Right lung (tissue), 5 donors: ENCODE measurements around the gene ATG2B. TPM values are rescaled to one million over a fixed set of nuclear protein-coding genes. Genes with fewer than 3 reads are reported as not detected.
"Not testable (repeated sequence)": the region's sequence is repeated elsewhere in the genome, so short reads cannot be mapped to it uniquely, and the experiment has no call there.

ENCODE experiments used
- DNase-seq, 2 donors: peaks; one replicate each; pipeline ENCODE4 v3.0.0-alpha.2; 2013
- polyA plus RNA-seq, 5 donors: library from polyadenylated mRNA; unstranded; fragments of 120-200 nt; gene quantifications; one replicate each; pipeline versions ENCODE4 v1.2.1 to v1.2.3, GENCODE V29; 2013; ENCODE audit warnings: inconsistent platforms in 1 of 5, low replicate concordance in 1 of 5; ENCODE audit not compliant: insufficient read length in 5 of 5, insufficient read depth in 1 of 5

The ATG2B gene
- polyA plus RNA-seq, 5 donors = 20.0 to 39.3 (median 34.2) TPM

GRCh38 chr14:96254687-96255086 is 108.5 kb downstream of the ATG2B start:
- DNase-seq = no peak

GRCh38 chr14:96252999-96253539 is 110.1 kb downstream of the ATG2B start:
- no peak for DNase-seq

- no peak for DNase-seq
Measured at GRCh38 chr14:96252323-96252998, 110.7 kb downstream of the ATG2B start.

GRCh38 chr14:96251656-96252155 is 111.4 kb downstream of the ATG2B start:
- DNase-seq = no peak

GRCh38 chr14:96250485-96250884 is 112.7 kb downstream of the ATG2B start:
- DNase-seq = no peak

- no peak for DNase-seq
Measured at GRCh38 chr14:96249029-96249428, 114.1 kb downstream of the ATG2B start.

- DNase-seq = no peak
Measured at GRCh38 chr14:96247031-96247430, 116.1 kb downstream of the ATG2B start.

- no peak for DNase-seq
Measured at GRCh38 chr14:96246539-96246847, 116.6 kb downstream of the ATG2B start.

GRCh38 chr14:96245710-96246538 is 117.2 kb downstream of the ATG2B start:
- DNase-seq = no peak

GRCh38 chr14:96245074-96245473 is 118.1 kb downstream of the ATG2B start:
- not testable (repeated sequence) for DNase-seq

- DNase-seq = peak; percentile 72 to 81
Measured at GRCh38 chr14:96243785-96244184, 119.4 kb downstream of the ATG2B start.

GRCh38 chr14:96242126-96242525 is 121.0 kb downstream of the ATG2B start:
- no peak for DNase-seq

- no peak for DNase-seq
Measured at GRCh38 chr14:96240641-96241040, 122.5 kb downstream of the ATG2B start.

- no peak for DNase-seq
Measured at GRCh38 chr14:96239711-96240141, 123.4 kb downstream of the ATG2B start.

GRCh38 chr14:96238676-96239265 is 124.4 kb downstream of the ATG2B start:
- no peak for DNase-seq

GRCh38 chr14:96237641-96238040 is 125.5 kb downstream of the ATG2B start:
- DNase-seq = no peak

GRCh38 chr14:96235426-96235825 is 127.7 kb downstream of the ATG2B start:
- DNase-seq = no peak

- DNase-seq = no peak
Measured at GRCh38 chr14:96233661-96234060, 129.5 kb downstream of the ATG2B start.

- DNase-seq = no peak
Measured at GRCh38 chr14:96232506-96232905, 130.6 kb downstream of the ATG2B start.

- DNase-seq = no peak
Measured at GRCh38 chr14:96231526-96232130, 131.5 kb downstream of the ATG2B start.

GRCh38 chr14:96231056-96231455 is 132.1 kb downstream of the ATG2B start:
- no peak for DNase-seq

- DNase-seq = no peak
Measured at GRCh38 chr14:96229315-96229714, 133.8 kb downstream of the ATG2B start.
